Activated gamma-delta T cell (primary cell): ENCODE measurements around the gene ACTL6B.
"Not testable (repeated sequence)": the region's sequence is repeated elsewhere in the genome, so short reads cannot be mapped to it uniquely, and the experiment has no call there.

Source experiments
- DNase-seq: peaks from one replicate; lab custom pipeline; 2025; lab: John Stamatoyannopoulos, UW
- total RNA-seq, 2 donors: gene quantifications; one replicate each; lab custom pipeline; 2026; lab: John Stamatoyannopoulos, UW

Gene ACTL6B
- total RNA-seq: 0 to 0.17 reads per million in 2 donors

DNA sequence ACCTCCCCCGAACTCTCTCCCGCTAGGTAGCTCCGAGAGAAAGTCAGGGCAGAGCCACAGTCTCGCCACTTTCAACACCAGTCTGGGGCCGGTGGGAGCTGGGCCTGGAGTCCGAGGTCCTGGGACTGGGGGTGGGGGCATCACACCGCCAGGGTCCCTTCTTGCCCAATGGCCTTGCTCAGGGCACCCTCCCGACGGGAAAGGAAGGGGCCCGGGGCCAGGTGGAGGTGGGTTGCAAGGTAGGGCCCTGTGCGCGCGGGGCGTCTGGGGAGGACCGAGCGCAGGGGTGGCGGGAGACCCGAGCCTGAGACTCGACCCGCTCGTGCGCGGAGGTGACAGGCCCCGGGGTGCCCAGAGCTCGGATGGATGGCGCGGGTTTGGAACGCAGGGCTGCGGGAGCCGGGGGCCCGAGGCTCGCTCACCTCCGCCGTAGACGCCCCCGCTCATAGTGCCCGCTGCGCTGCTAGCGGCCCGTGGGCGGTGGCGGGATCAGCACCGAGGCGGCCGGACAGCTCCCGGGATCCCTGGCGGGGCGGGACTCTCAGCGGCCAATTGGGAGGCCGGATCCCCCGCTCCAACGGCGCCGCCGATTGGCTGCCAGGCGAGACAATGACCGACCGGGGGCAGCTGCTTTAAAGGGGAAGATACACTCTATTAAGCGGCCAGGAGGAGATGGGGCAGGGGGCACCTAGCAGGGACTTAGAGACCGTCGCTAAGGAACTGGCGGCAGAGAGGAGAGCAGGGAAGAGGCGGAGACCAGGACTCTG lies at the start of gene ACTL6B:
ACTL6B (minus strand) TSS at position 541 of the 767 bp plus-strand sequence; CDS start at position 447, 94 bp downstream.
- DNase-seq: peak; percentile 31

DNA sequence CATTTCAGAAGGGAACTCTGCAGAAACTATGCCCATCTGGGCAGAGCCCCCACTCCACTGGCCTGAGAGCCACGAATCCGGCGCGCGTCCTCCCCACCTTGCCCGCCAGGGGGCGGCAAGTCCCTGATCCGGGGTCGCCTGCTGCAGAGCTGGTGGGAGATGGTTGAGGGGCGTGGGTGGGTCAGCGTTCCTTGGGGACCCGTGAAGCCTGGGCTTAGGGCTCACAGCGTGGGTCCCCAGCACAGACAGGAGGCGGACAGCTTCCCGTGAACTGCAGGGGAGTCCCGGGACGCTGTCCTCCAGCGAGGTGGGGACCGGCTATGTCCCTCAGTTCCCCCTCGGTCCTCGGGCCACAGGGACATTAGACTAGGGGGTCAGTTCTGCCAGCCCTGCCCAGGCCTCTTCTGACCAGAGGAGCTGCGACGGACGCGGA lies 49.1 kb upstream of the ACTL6B start:
- peak; percentile 50 for DNase-seq

DNA sequence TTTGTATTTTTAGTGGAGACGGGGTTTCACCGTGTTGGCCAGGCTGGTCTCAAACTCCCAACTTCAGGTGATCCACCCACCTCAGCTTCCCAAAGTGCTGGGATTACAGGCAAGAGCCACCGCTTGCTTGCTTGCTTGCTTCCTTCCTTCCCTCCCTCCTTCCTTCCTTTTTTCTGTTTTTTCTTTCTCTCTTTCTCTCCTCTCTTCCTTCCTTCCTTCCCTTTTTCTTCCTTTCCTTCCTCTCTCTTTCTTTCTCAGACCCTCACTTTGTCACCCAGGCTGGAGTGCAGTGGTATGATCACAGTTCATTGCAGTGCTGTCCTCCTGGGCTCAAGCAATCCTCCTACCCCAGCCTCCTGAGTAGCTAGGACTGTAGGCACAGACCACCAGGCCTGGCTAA lies 44.8 kb upstream of the ACTL6B start:
- not testable (repeated sequence) for DNase-seq

DNA sequence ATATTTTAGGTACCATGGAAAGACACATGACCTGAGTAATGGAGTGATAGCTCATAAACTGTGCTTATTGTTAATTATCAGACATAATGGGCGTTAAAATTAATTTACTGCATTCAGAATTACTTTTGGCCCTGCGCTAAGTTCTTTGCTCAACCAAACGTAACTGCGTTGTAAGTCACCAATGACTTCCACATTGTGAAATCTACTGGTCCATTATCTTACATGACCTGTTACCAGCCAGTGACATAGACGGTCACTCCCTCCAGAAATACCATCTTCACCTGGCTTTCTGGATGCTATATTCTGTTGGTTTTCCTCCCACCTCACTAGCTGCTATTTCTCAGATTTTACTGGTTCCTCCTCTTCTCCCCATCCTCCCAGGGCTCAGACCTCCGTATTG lies 42.8 kb upstream of the ACTL6B start:
- no peak for DNase-seq

DNA sequence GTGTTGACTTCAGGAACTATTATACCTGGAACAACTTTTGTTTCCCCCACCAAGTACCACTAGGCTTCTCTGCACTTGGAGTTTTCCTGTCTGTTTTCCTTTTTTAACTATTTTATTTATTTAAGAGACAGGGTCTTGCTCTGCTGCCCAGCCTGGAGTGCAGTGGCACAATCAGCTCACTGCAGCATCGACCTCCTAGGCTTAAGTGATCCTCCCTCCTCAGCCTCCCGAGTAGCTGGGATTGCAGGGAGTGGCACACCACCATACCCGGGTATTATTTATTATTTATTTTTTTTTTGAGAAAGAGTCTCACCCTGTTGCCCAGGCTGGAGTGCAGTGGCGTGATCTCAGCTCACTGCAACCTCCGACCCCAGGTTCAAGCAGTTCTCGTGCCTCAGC lies 39.9 kb upstream of the ACTL6B start:
- DNase-seq: no peak

DNA sequence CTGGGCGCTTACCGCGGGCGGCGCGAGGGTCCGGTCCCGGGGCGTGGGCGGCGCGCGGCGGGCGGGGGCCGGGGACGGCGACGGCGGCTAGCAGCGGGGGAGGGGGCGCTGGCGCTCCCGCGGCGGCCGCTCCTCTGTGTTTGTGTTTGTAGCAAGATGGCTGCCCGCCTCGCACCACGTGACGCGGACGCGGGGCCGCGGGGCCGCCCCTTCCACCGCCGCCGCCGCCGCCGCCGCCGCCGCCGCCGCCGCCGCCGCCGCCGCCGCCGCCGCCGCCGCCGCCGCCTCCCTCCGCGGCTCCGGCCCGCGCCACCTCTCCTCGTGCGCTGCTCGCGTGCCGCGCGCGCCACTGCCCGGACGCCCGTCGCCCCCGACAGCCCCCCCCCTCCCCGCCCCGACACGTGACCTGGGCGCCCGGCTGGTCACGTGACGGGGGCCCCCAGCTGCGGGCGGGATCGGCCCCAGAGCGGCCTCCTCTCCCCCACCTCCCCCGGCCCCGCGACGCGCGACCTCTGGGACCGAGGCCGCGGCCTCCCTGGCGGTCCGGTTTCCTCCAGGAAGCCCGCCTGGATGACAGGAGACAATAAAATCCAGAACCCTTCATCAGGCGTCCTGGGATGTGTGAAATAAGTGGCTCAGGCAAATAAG lies 38.0 kb upstream of the ACTL6B start, which contains the start of gene GIGYF1:
GIGYF1 (minus strand) TSS at position 153 of the 648 bp plus-strand sequence. CDS start 6,012 bp downstream, outside the sequence.
- peak; percentile 68 for DNase-seq

DNA sequence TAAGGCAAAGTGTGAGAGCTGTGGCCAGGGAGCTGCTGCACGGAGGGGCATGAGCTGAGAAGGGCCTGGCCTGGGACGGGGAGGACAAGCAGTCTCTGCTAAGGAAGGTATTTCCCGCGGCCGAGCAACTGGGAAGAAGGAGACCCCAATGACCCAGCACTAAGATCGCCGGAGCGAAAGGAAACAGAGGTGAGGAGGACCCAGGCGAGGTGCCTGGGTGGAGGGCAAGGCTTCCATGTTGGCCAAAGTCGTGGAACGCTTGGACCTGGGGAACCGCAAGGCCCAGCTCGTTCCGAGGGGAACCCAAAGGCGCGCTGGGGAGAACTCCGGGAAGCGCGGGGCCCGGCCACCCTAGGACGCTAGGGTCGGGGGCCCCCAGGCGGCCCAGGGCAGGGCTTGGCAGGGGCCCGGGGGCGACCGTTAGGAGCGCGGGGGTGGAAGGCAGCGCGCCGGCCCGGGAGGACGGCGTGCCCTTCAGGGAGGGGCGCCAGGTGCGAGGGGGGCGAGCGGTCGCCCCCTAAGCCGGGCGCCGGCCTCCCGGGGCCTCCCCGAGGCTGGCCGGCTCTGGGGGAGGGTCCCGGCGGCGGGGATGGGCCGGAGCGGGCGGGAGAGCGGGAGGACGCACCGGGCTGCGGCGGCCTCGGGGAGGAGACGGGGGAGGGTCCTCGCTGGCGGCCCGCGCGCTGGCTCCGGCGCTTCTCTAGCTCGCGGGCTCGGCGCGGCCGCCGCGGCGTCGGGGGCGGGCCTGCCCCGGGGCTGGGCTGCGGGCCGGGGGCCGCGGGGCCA lies 37.3 kb upstream of the ACTL6B start:
- DNase-seq: no peak

DNA sequence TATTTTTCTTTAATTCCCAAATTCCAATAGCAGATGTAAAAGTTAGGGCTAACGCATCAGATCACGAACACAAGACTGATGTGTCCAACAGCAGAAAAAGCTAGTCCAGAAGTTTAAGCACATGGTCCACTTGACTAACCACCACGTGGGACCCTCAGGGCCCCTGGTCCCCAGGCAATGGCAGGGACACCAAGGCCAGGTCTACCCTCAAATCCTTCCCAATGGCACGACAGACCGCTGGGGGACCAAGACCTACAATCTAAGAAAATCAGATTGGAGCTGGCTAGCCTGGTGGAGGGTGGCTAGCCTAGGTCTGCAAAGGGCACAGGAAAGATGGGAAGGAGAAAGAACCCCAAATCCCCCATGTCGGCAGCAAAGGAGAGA lies 36.3 kb upstream of the ACTL6B start:
- no peak for DNase-seq

DNA sequence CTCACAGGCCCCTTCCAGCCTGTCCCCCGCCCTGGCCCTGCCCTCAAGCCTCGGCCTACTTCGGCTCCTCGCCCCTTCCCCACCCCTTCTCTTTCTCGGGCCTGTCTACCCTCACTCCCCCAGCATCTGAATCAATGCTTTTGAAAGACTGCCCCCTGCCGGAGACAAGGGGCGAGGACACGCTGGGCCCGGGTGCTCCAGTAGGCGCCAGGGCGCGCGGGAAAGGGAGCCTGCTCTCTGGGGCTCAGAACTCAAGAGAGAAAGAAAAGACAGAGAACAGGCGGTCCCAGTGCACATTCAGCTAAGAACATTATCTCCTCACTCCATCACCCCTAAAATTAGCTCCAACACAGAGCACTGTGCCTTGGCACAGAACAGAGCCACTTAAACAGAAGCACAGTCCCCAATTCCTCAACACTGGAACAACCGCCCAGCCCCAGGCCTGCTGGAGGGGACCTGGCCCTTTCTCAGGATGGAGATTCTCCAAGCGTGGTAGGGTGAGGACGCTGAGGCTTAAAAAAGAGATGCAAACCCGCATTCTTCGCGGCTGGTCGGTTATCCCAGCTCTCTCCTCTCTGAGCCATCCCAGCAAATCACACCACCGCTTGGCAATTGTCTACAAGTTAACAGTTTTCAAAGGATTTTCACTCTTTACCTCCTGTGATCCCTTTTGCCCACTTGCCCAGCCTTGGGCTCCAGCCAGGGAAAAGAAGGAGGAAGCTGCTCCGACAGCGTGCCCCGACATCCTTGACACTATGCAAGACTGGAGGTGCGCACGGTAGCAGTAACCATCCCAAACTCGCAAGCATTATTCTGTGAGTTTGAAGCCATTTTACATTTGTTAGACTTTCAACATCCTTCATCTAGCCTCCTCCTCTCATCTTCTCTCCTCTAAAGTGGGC lies 35.7 kb upstream of the ACTL6B start:
- DNase-seq: peak; percentile 24

DNA sequence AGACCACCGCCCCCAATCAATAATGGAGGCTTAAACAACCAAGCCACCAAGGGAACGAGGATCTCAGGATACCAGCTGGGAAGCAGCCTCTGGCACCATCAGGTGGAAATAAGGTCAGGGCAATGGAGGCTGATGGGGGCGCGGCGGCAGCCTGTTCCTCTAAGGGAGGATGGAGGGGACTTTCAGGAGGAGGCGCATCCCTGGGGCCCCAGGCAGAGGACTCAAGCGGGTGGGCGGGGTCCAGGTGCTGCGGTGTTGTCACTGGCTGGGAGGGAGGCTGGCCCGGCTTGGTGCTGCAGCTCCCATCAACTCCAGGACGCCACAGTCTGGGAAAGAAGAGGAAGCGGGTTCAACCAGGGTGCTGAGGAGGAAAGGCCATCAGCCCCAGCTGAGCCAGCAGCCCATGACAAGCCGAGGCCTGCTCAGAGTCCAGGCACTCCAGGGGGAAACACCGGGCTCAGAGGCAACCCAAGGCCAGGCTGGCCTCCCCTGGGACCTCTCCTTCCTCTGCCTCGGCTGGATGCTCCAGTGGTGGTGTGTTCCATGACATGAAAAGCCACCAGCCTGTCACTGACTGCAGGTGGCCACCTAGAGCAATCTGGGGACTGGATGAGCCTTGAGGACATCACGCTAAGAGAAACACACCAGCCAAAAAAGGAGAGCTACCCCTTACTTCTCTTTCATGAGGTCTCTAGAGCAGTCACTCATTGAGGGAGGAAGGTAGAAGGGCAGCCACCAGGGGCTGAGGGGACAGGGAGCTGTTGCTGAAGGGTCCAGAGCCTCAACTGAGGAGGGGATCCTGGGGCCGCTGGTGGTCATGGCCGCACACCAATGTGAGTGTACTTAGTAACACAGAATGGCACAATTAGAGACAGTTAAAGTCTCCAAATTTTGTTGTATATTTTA lies 33.2 kb upstream of the ACTL6B start:
- DNase-seq: no peak

DNA sequence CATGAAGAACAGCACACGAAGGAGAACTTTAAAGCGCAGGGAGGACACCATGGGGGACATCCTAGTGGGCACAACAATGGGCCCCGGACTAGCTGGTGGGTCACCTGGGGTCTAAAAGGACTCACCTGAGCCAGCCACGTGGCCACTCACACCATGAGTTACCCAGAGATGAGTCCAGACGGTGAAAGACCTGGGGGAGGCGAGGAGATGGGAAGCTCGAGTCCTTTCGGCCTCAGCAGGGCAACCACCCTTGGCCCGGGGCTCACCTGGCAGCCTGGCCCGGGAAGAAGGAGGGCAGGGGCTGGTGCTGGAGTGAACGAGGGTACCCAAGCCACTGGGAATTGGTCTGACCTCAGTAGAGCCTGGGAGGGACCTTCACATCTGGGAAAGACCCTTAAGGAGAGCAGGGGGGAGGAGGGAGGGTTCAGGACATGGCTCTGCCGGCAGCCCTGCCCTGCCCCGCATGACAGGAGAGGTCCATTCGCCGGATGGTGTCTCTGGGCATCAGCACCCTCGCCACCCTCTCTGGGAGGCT lies 32.1 kb upstream of the ACTL6B start:
- no peak for DNase-seq

DNA sequence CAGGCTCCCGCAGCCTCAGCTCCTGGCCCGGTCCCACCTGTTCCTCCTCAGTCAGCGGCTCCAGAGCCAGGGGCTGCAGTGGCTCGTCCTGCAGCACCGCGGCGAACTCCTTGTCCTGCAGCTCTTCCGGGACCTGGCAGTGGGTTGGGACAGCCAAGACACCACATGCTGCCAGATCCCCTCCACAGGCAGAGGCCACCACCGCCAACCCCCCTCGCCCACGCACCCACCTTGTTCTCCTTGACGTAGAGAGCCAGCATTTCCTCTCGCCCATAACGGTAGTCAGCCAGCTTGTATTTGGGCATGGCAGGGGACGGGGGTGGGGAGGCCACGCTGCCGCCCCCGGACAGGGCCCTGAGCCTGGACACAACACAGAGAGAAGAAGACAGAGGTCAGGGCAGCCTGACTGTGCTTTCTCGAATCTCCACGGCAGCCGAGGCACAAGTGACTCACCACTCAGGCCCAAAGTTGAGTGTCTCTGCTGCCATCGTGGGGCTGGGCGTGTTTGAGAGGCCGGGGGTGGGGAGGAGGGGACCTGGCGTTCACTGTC lies 31.6 kb upstream of the ACTL6B start:
- DNase-seq: no peak

DNA sequence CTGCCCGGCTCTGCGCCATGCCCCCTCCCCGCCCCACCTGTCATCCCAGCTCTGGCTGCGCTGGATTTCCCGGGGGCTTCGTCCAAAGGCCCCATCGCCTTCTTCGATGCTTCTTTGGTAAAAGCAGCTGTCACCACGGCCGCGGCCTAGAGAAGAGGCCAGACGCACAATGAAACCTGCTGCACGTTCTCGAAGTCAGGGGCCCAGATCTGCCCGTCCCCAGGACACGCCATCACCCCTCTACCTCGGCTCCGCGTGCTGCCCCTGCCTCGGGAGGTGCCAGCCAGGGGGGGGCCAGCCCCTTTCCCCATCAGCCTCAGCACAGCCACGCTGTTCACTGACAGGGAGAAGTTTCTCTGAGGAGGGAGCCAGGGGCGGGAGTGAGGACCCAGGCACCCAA lies 31.0 kb upstream of the ACTL6B start:
- no peak for DNase-seq

DNA sequence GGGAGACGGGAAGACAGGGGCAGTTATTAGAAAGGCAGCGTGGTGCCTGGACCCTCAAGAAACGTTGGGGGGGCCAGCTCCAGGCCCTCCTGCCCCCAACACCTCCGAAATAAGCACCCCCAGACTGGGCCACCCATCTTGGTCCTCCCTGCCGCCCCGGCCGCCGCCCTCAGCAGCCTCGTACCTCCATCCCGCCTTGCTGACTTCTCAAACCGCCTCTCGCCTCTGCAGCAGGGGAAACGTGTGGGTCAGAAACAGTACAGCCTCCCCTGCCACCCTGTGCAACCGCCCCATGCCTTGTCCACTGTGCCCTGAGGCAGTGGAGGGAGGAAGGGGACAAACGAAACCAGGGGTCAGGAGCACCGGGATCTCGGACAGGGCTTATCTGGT lies 30.6 kb upstream of the ACTL6B start:
- DNase-seq: no peak

DNA sequence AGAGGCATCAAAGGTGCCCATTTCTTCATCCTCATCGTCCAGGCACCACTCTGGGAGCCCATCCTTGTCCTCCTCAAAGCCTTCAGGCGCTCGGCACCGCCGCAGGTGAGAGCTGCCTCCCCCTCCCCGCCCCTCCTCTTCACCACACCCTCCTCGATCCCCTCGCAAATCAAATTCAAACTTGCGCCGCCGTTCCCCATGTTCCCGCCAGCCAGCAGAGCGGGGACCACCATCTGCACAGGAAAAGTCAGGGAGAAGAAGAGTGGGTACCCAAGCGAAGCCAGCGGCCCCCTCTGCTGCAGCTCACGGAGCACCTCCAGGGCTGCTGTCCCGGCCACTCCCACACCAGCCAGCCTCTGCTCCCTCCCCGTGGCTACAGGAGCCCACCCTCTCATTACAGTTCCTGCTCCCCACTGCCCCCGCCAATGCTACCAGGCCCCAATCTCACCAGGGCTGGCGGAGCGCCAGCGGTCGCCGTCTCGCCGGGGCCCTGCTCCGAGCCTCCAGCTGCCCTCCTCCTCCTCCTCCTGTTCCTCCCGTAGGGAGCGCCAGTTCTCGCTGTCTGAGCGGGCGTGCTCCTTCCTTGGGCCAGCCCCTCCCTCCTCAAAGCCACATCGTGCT lies 30.1 kb upstream of the ACTL6B start:
- no peak for DNase-seq

DNA sequence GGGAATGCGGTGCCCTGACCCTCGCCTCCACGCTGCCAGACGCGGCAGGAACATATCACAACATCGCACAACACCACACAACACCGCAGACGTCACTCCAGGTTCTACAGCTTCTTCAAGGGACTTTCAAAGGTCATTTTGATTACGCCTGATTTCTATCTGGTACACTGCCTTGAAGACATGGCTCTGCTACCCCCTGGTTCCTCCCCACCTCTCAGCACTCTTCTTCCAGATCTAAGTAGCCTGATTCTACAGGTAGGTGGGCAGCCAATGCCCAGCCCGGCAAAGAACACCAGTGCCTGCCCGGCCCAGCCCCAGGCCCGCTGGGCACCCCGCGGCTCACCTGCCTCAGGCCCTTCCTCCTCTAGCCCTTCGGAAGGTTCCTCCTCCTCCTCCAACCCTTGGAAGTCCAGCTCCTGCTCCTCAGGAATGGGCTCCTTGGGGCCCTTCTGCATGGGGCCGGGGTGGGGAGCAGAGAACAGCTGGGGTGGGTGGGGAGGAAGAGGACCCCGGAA lies 29.4 kb upstream of the ACTL6B start:
- no peak for DNase-seq

DNA sequence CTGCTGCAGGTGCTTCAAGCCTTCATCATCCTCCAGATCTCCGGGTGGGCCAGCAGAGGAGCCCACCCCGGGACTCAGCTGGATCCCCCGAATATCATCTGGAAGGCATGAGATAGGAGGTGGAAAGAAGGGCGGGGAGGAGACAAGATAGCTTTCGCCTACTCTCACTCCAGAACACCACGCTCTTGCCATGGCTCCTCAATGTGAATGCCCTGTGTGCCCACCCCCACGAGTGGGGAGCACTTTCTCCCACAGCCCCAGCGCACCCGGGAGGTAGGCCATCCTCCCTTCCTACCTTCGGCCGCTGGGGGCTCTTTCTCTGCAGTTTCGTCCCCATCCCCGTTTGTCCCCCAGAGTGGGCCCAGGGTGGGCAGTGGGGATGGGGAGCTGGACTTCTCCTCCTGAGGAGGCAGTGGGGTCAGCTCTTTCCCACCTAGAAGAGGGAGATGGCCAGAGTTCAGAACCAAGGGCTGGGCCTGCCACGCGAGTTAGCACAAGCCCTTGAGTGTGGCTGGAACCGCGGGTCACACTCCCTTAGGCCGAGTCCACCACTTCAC lies 28.9 kb upstream of the ACTL6B start:
- DNase-seq: no peak

DNA sequence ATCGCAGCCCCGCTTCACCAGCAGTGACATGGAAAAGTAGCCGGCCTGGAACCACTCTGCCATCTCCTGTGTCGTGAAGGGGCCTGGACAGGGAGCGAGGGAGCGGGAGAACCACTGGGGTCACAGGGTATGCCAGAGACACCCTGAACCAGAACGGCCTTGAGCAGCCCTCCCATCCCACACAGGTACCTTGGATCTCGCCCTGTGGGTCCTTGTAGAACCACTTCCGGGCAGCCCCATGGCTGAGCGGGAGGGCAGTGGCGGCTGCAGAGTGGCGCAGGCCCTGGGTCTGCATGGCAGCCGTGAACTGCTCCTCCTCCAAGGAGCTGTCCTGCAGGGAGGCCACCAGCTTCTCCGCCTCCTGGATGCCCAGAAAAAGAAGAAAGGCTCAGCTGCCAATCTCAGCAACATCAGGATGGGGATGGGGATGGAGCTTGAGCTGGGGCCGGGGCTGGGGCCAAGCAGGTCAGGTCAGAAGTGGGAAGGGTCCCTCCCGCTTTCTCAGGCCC lies 28.3 kb upstream of the ACTL6B start:
- no peak for DNase-seq
